ENCODE results near the gene MERTK. TPM values are rescaled to one million over a fixed set of nuclear protein-coding genes. Genes with fewer than 3 reads are reported as not detected.

MERTK gene
- total and polyA plus RNA-seq, 2 of the 13 experiments (the other 11 are each of a cell fraction or from before 2014, with no cell fraction given): 37.3 to 44.7 TPM

GRCh38 chr2:112048887-112049286 is 150.5 kb downstream of the MERTK start (continued):
- no peak for TF ChIP-seq ARID5B (CRISPR knock-in tag; IDR thresholded peaks at IDR 0.05)
- no peak for TF ChIP-seq ZFP1 (CRISPR knock-in tag; IDR thresholded peaks at IDR 0.05)
- TF ChIP-seq ARID3A (IDR thresholded peaks at IDR 0.05; ENCODE audit: low read depth, low read length): peak; percentile 95
- no peak for TF ChIP-seq AHR (CRISPR knock-in tag; IDR thresholded peaks at IDR 0.05)
- TF ChIP-seq POLR2AphosphoS2 (IDR thresholded peaks at IDR 0.05; ENCODE audit: low read depth, low read length): no peak
- TF ChIP-seq POGK (CRISPR knock-in tag; conservative IDR thresholded peaks at IDR 0.05): no peak
- no peak for TF ChIP-seq ZNF101 (CRISPR knock-in tag; IDR thresholded peaks at IDR 0.05; ENCODE audit: borderline replicate concordance, low read depth)
- no peak for TF ChIP-seq ZNF546 (CRISPR knock-in tag; conservative IDR thresholded peaks at IDR 0.05)
- TF ChIP-seq RFX5 (IDR thresholded peaks at IDR 0.05; ENCODE audit: low read depth, low read length): no peak
- TF ChIP-seq ZNF510 (CRISPR knock-in tag; IDR thresholded peaks at IDR 0.05; ENCODE audit: low read depth): no peak
- no peak for TF ChIP-seq MIER3 (CRISPR knock-in tag; IDR thresholded peaks at IDR 0.05; ENCODE audit: borderline replicate concordance)
- TF ChIP-seq STAG1 (CRISPR knock-in tag; IDR thresholded peaks at IDR 0.05): peak; percentile 81
- TF ChIP-seq SAP130 (CRISPR knock-in tag; IDR thresholded peaks at IDR 0.05; ENCODE audit: low read depth): no peak; the same call in none of the 2 replicates
- no peak for TF ChIP-seq REL (CRISPR knock-in tag; conservative IDR thresholded peaks at IDR 0.05)
- no peak for TF ChIP-seq KAT7 (CRISPR knock-in tag; IDR thresholded peaks at IDR 0.05; ENCODE audit: borderline replicate concordance)
- no peak for TF ChIP-seq POLR2A (IDR thresholded peaks at IDR 0.05; ENCODE audit: insufficient read depth in 1 of 2, low read depth in 2 of 2, low read length in 2 of 2)
